Activated CD4-positive, CD25-positive, alpha-beta regulatory T cell (primary cell): ENCODE data around the gene RAP2C.
A peak's percentile ranks its signal among the peaks of the same experiment; 100 is the strongest.

Source experiments
- DNase-seq, 4 experiments: peaks; one replicate each; lab custom pipeline; 2025; lab: John Stamatoyannopoulos, UW

The RAP2C gene

GRCh38 chrX:132219343-132219768 lies at the start of gene RAP2C:
Gene RAP2C (minus strand): TSS chrX:132219447. CDS start chrX:132217268, 2,179 bp downstream.
- DNase-seq: peak; percentile 3 to 23 (median 12)

- DNase-seq: no peak
These were observed 48.1 kb upstream of the RAP2C start for GRCh38 chrX:132267392-132267791.

- DNase-seq: no peak
These were observed 47.5 kb upstream of the RAP2C start for GRCh38 chrX:132266583-132267355.

GRCh38 chrX:132263127-132263526 lies 43.9 kb upstream of the RAP2C start:
- no peak for DNase-seq

GRCh38 chrX:132258509-132258908 lies 39.3 kb upstream of the RAP2C start:
- DNase-seq: no peak

GRCh38 chrX:132257116-132257515 lies 37.9 kb upstream of the RAP2C start:
- DNase-seq: no peak

GRCh38 chrX:132236121-132236520 lies 16.9 kb upstream of the RAP2C start:
- no peak for DNase-seq

GRCh38 chrX:132235488-132235887 lies 16.2 kb upstream of the RAP2C start:
- no peak for DNase-seq

- DNase-seq: no peak
These were observed 12.3 kb upstream of the RAP2C start for GRCh38 chrX:132231587-132231986.

- DNase-seq: no peak
These were observed 8.3 kb upstream of the RAP2C start for GRCh38 chrX:132227383-132228112.

- no peak for DNase-seq
These were observed 6.9 kb upstream of the RAP2C start for GRCh38 chrX:132226169-132226568.

- peak; percentile 51 to 68 (median 55) for DNase-seq
These were observed 991 bp downstream of the RAP2C start for GRCh38 chrX:132218100-132218812.

GRCh38 chrX:132217203-132218073 lies 1.8 kb downstream of the RAP2C start:
- peak; percentile 23 to 51 (median 34) for DNase-seq

GRCh38 chrX:132216806-132217202 lies 2.4 kb downstream of the RAP2C start:
- DNase-seq: no peak

- DNase-seq: no peak
These were observed 3.0 kb downstream of the RAP2C start for GRCh38 chrX:132216283-132216682.

- DNase-seq: no peak
These were observed 4.7 kb downstream of the RAP2C start for GRCh38 chrX:132214518-132214917.

GRCh38 chrX:132209527-132209926 lies 9.7 kb downstream of the RAP2C start:
- DNase-seq: no peak

GRCh38 chrX:132208422-132208821 lies 10.8 kb downstream of the RAP2C start:
- DNase-seq: no peak

GRCh38 chrX:132207996-132208395 lies 11.3 kb downstream of the RAP2C start:
- DNase-seq: no peak

- no peak for DNase-seq
These were observed 13.0 kb downstream of the RAP2C start for GRCh38 chrX:132206259-132206658.

- no peak for DNase-seq
These were observed 14.6 kb downstream of the RAP2C start for GRCh38 chrX:132204629-132205028.

- no peak for DNase-seq
These were observed 18.3 kb downstream of the RAP2C start for GRCh38 chrX:132200976-132201375.
